Astrocyte of the spinal cord (primary cell): Measurements from ENCODE around the gene PGAP2.
"Not testable (repeated sequence)": the region's sequence is repeated elsewhere in the genome, so short reads cannot be mapped to it uniquely, and the experiment has no call there.

ENCODE experiments used
- DNase-seq: peaks from one replicate; pipeline ENCODE4 v3.0.0; 2011; ENCODE audit warnings: low read depth, low spot score
- H3K4me3 ChIP-seq: 2 replicates; pipeline ENCODE4 v1.5.1; 2011; ENCODE audit warnings: low read depth, mild to moderate bottlenecking, low read length, moderate library complexity
- CTCF ChIP-seq: IDR thresholded peaks from 2 replicates; pipeline ENCODE4 v1.5.1; 2012; ENCODE audit warnings: low read depth, mild to moderate bottlenecking, low read length, inconsistent platforms
- in situ Hi-C: cut with HindIII; loops from 2 replicates; pipeline ENCODE4 v1.10.0; 2017; ENCODE audit warnings: low sequenced_read_pairs

The PGAP2 gene

GRCh38 chr11:3782963-3783362 is 25.4 kb upstream of the PGAP2 start:
- no peak for TF ChIP-seq CTCF
- no peak overlapping the region for H3K4me3 ChIP-seq
- DNase-seq, result no peak
- in situ Hi-C loops, result no loop called here

- DNase-seq, result no peak
- no peak for TF ChIP-seq CTCF
- in situ Hi-C loops, result no loop called here
- H3K4me3 ChIP-seq, result no peak overlapping the region
Observed at GRCh38 chr11:3783611-3784010, 24.7 kb upstream of the PGAP2 start.

GRCh38 chr11:3786781-3787428 is 21.5 kb upstream of the PGAP2 start:
- peak; percentile 41 for DNase-seq
- no peak for TF ChIP-seq CTCF
- in situ Hi-C loops, result no loop called here
- H3K4me3 ChIP-seq, result no peak overlapping the region

GRCh38 chr11:3794387-3794786 is 14.0 kb upstream of the PGAP2 start:
- H3K4me3 ChIP-seq, DNase-seq, in situ Hi-C loops: not testable (repeated sequence)

- DNase-seq, result no peak
- in situ Hi-C loops, result no loop called here
- H3K4me3 ChIP-seq, result peak overlapping the region; percentile 97
- TF ChIP-seq CTCF, result no peak
Observed at GRCh38 chr11:3795131-3796001, 13.0 kb upstream of the PGAP2 start.

- peak overlapping the region; percentile 97 for H3K4me3 ChIP-seq
- in situ Hi-C loops, result no loop called here
- DNase-seq, result no peak
- TF ChIP-seq CTCF, result no peak
Observed at GRCh38 chr11:3796002-3796311, 12.4 kb upstream of the PGAP2 start.

- in situ Hi-C loops, result no loop called here
- DNase-seq, result no peak
- no peak for TF ChIP-seq CTCF
- H3K4me3 ChIP-seq, result peak overlapping the region; percentile 97
Observed at GRCh38 chr11:3796346-3796745, 12.0 kb upstream of the PGAP2 start.
